ENCODE results near the gene VPS26A.

GRCh38 chr10:69160809-69161241 lies 36.8 kb downstream of the VPS26A start:
- no peak for TF ChIP-seq CTCF (IDR thresholded peaks at IDR 0.05; ENCODE audit: poor library complexity)
- no peak for TF ChIP-seq EZH2 (IDR thresholded peaks at IDR 0.05; ENCODE audit: borderline replicate concordance)
- TF ChIP-seq EZH2phosphoT487 (IDR thresholded peaks at IDR 0.05; ENCODE audit: low read depth, severe bottlenecking, unreplicated experiment), result no peak

Measured in hepatocyte (in vitro differentiated cells).